GM21717 (cell line): Measurements from ENCODE around the gene ZNF324.

ENCODE experiments used
- ATAC-seq: cut with Tn5 transposase; IDR thresholded peaks from one replicate; pipeline ENCODE4 v1.9.1; 2021; ENCODE audit warnings: mild to moderate bottlenecking, moderate library complexity; ENCODE audit not compliant: unreplicated experiment

Gene ZNF324

GRCh38 chr19:58520257-58520599, 53.3 kb downstream of the ZNF324 start:
- no peak for ATAC-seq

GRCh38 chr19:58521651-58522050, 54.8 kb downstream of the ZNF324 start:
- no peak for ATAC-seq

GRCh38 chr19:58522709-58523108, 55.8 kb downstream of the ZNF324 start:
- ATAC-seq, result no peak
